ENCODE results near the gene NIPSNAP3A.
"Not testable (repeated sequence)": the region's sequence is repeated elsewhere in the genome, so short reads cannot be mapped to it uniquely, and the experiment has no call there.

Gene NIPSNAP3A

GRCh38 chr9:104747565-104748358 lies at the start of gene NIPSNAP3A:
TSS of gene NIPSNAP3A (plus strand) at chr9:104747683. CDS start at chr9:104747793, 110 bp downstream.
- no peak for DNase-seq

- no peak for DNase-seq
These were observed 47.2 kb upstream of the NIPSNAP3A start for GRCh38 chr9:104700306-104700705.

GRCh38 chr9:104708737-104709136 lies 38.7 kb upstream of the NIPSNAP3A start:
- not testable (repeated sequence) for DNase-seq

DNA sequence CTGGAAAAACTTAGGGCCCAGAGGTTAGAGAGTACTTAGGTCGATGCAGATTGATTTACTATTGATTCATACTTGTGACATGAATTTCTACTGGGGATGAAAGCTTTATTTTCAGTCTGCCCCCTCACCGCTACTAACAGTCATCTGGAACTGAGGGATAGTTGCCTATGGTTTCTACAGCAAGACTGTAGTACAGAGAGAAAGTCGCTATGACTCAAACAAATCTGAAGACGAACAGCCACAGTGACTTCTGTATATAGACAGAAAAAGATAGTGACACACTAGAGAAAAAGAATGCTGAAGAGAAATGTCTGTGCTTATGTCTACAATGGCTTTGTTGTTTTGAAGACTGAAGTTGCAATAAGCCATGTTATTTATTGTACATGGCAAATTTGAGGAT lies 35.9 kb upstream of the NIPSNAP3A start:
- DNase-seq: no peak

DNA sequence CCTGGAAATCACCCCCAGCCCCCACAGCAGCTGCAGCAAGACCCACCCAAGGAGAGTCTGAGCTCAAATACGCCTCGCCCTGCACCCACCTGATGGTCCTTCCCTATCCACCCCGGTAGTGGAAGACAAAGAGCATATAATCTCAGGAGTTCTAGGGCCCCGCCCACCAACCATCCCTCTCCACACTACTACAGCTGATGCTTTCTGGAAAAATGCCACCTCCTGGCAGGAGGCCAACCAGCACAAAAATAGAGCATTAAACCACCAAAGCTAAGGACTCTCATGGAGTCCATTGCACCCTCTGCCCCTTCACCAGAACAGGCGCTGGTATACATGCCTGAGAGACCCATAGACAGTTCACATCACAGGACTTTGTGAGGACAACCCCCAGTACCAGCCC lies 22.5 kb upstream of the NIPSNAP3A start:
- no peak for DNase-seq

DNA sequence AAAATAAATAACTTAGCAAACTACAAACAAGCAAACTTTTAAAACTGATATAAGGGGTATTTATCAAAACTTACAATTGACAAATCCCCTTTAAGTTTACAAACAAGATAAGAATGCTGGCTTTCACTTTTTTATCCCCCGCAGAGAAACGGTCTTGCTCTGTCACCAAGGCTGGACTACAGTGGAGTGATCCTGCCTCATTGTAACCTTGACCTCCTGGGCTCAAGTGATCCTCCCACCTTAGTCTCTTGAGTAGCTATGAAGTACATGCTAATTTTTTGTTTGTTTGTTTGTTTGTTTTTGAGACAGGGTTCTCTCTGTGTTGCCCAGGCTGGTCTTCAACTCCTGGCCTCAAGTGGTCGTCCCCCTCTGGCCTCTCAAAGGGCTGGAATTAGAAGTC lies 9.0 kb upstream of the NIPSNAP3A start:
- no peak for DNase-seq

GRCh38 chr9:104740621-104741020 lies 6.9 kb upstream of the NIPSNAP3A start:
- no peak for DNase-seq

- DNase-seq: no peak
These were observed 4.0 kb upstream of the NIPSNAP3A start for GRCh38 chr9:104743376-104743985.

- no peak for DNase-seq
These were observed 1.6 kb upstream of the NIPSNAP3A start for GRCh38 chr9:104745852-104746251.

- DNase-seq: no peak
These were observed 1.2 kb upstream of the NIPSNAP3A start for GRCh38 chr9:104746285-104746684.

DNA sequence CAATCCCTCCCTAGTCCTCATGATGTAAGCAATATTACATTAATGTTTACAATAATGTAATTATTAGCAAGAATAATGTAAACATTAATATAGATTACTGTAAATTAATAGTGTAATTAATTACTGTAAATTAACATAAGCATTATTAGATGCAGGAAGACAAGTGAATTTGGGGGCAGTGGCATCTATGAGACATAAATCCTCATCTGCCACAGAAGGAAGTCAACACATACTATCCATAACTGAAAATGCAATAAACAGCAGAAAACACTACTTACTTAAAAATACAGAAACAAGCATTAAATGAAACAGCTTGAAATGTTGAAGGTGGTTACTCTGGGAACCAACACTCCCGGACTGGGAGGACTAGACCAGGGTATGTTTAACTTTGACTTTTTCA lies 685 bp upstream of the NIPSNAP3A start:
- no peak for DNase-seq

DNA sequence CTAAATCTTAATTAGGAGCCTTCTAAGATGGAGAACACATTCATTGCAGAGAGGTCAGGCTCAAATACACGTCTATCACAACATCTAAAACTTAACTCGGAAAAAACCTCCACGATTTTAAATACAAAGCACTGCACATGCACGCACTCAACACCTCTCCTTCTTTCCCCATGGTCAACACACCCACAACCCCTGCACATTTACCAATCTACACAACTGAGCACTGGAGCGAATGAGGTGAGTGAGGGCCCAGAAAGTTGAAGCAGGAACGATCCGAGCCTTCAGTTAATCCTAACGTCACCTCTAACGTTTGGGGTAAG lies 278 bp upstream of the NIPSNAP3A start:
- no peak for DNase-seq

GRCh38 chr9:104748359-104749031 lies 1.0 kb downstream of the NIPSNAP3A start:
- no peak for DNase-seq

- no peak for DNase-seq
These were observed 2.8 kb downstream of the NIPSNAP3A start for GRCh38 chr9:104750185-104750767.

DNA sequence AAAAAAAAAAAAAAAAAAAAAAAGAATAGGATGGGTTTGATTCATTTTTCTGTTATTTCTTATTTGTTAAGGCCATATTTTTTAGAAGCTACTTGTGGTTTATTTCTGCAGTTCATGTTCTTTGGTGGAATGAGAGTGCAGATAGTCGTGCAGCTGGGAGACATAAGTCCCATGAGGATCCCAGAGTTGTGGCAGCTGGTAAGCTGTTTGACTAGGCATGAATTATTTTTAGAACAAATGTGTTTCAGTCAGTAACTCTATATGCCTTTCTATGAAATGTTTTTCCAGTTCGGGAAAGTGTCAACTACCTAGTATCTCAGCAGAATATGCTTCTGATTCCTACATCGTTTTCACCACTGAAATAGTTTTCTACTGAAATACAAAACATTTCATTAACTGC lies 11.5 kb downstream of the NIPSNAP3A start:
- DNase-seq: peak; percentile 81

DNA sequence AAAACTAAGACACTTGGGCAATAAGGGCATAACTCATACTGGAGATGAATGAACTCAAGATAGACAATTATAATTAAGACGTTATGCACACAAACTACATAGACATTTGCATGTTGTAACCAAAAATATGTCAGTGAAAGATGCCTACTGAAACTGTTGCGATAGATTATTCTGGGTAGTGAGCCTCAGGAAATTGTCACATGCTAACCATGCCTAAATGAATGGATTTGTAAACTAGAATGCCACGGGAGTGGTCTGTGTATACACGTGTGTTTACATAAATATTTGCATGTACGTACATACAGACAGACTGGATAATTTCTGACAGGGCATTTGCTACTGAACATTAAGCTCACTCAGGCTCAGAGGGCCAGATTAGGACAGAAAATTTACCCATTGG lies 17.7 kb downstream of the NIPSNAP3A start:
- no peak for DNase-seq

- DNase-seq: no peak
These were observed 18.5 kb downstream of the NIPSNAP3A start for GRCh38 chr9:104766025-104766424.

- DNase-seq: no peak
These were observed 20.0 kb downstream of the NIPSNAP3A start for GRCh38 chr9:104767507-104767906.

DNA sequence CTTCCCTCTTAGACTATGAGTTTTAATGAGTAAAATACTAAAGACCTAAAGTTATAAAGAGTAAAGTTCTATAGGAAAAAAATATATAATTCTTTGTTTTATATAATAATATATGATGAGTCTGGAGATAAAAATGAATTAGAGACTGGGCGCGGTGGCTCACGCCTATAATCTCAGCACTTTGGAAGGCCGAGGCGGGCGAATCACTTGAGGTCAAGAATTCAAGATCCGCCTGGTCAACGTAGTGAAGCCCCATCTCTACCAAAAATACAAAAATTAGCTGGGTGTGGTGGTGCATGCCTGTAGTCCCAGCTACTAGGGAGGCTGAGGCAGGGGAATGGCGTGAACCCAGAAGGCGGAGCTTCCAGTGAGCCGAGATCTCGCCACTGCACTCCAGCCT lies 21.5 kb downstream of the NIPSNAP3A start:
- DNase-seq: not testable (repeated sequence)

- no peak for DNase-seq
These were observed 22.2 kb downstream of the NIPSNAP3A start for GRCh38 chr9:104769655-104770054.

DNA sequence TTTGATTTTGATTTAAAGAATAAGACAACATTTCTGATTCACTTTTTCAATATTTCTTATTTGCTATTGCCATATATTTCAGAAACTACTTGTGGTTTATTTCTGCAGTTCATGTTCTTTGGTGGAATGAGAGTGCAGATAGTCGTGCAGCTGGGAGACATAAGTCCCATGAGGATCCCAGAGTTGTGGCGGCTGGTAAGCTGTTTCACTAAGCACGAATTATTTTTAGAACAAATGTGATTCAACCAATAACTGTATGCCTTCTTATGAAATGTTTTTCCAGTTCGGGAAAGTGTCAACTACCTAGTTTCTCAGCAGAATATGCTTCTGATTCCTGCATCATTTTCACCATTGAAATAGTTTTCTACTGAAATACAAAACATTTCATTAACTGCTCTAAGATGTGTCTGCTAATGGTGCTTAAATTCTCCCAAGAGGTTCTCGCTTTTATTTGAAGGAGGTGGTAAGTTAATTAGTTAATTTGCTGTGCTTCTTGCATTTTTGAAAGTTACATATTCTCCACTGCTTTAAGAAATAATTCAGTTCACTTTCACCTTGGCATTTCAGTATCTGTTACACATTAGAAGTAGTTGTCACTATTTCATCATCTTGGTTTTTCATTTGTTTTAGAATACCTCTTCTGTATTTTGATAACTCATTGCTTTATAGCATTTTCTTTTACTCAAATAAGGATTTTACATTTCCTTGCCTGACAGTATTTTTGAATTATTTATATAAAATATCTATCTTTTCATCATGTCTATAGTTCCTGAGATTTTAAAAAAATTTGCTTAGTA lies 25.4 kb downstream of the NIPSNAP3A start:
- DNase-seq: no peak

DNA sequence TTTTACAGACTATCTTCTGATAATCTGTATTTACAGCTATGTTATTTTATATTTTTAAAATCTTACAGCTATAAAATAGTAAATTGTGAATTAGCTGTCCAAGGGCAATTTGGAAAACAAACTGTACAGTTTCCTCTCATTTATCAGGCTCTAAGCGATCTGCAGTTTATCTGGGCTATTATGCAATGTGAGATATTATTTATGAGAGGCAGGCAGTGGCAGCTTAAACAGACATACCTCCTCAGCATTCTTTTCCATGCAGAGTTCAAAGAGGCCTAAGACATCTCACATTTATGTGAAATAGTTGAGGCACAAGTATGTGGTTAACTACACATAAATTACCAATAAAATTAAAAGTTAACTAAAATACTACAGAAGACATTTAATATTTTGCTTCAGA lies 26.6 kb downstream of the NIPSNAP3A start:
- DNase-seq: no peak

All from NCI-H187 treated with DMSO at 0.1 percent for 48 hours (cell line).